Measurements from ENCODE around the gene SYNE3.
A peak's percentile ranks its signal among the peaks of the same experiment; 100 is the strongest.

GRCh38 chr14:95535226-95536021 lies 19.0 kb upstream of the SYNE3 start:
- TF ChIP-seq POLR2A (IDR thresholded peaks at IDR 0.05) (no peak), CTCF (IDR thresholded peaks at IDR 0.05 in 4 of 5, conservative IDR thresholded peaks at IDR 0.05 in 1 of 5) (peak in 1 of 5 experiments; percentile 12)

Data from gastrocnemius medialis (tissue), 4 donors.